ENCODE data around the gene DCTN2.

DNA sequence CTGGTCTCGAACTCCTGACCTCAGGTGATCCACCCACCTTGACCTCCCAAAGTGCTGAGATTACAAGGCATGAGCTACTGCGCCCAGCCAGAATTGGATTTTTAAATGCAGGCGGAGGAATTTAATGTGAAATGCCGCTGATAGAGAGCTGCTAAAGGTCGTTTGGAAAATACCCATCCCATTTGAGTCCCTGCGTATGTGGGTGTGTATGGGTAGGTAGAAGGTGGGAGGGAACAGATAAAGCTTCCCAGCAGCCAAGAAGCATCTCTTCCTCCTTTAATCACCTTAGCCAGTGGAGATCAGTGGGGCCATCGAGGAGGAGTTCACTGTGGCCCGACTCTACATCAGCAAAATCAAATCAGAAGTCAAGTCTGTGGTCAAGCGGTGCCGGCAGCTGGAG, 27.8 kb upstream of the DCTN2 start:
- TF ChIP-seq FOXM1 (IDR thresholded peaks at IDR 0.05; ENCODE audit: borderline replicate concordance) (no peak), BHLHE40 (IDR thresholded peaks at IDR 0.05; ENCODE audit: borderline replicate concordance) (no peak), ELF4 (IDR thresholded peaks at IDR 0.05) (no peak), FOXA1 (IDR thresholded peaks at IDR 0.05) (no peak), TARDBP (IDR thresholded peaks at IDR 0.05) (no peak), L3MBTL2 (conservative IDR thresholded peaks at IDR 0.05) (no peak), SUZ12 (IDR thresholded peaks at IDR 0.05) (no peak), LEF1 (IDR thresholded peaks at IDR 0.05; ENCODE audit: borderline replicate concordance) (no peak), CTBP1 (IDR thresholded peaks at IDR 0.05; ENCODE audit: borderline replicate concordance) (no peak), SP1 (IDR thresholded peaks at IDR 0.05) (no peak), HDGF (IDR thresholded peaks at IDR 0.05; ENCODE audit: borderline replicate concordance) (no peak), PKNOX1 (IDR thresholded peaks at IDR 0.05) (no peak), FOXK2 (IDR thresholded peaks at IDR 0.05) (no peak)
